ENCODE results near the gene MBP.
A peak's percentile ranks its signal among the peaks of the same experiment; 100 is the strongest.

Gene MBP

DNA sequence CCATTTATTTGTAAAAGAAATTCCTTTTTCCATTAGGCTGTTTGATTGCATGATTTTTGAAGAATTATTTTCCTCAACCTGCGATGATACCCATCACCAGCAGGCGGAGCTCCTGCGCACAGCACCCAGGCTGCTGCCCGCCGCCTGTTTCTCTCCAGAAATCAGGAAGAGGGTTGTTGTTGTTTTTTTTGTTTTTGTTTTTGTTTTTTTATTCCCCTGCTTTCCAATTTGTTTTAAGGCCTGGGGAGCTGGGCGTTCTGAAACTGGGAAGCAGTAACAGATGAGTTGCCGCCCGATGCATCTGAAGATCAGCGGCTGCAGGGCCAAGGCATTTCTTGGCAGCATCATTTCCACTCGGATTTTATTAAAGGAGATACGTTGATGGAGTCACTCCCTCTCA is 132.1 kb downstream of the MBP start:
- no peak for TF ChIP-seq ZFX (IDR thresholded peaks at IDR 0.05)
- TF ChIP-seq, protein P1, sequence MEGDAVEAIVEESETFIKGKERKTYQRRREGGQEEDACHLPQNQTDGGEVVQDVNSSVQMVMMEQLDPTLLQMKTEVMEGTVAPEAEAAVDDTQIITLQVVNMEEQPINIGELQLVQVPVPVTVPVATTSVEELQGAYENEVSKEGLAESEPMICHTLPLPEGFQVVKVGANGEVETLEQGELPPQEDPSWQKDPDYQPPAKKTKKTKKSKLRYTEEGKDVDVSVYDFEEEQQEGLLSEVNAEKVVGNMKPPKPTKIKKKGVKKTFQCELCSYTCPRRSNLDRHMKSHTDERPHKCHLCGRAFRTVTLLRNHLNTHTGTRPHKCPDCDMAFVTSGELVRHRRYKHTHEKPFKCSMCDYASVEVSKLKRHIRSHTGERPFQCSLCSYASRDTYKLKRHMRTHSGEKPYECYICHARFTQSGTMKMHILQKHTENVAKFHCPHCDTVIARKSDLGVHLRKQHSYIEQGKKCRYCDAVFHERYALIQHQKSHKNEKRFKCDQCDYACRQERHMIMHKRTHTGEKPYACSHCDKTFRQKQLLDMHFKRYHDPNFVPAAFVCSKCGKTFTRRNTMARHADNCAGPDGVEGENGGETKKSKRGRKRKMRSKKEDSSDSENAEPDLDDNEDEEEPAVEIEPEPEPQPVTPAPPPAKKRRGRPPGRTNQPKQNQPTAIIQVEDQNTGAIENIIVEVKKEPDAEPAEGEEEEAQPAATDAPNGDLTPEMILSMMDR (conservative IDR thresholded peaks at IDR 0.05): peak; percentile 97
- no peak overlapping the region for H3K27ac ChIP-seq

DNA sequence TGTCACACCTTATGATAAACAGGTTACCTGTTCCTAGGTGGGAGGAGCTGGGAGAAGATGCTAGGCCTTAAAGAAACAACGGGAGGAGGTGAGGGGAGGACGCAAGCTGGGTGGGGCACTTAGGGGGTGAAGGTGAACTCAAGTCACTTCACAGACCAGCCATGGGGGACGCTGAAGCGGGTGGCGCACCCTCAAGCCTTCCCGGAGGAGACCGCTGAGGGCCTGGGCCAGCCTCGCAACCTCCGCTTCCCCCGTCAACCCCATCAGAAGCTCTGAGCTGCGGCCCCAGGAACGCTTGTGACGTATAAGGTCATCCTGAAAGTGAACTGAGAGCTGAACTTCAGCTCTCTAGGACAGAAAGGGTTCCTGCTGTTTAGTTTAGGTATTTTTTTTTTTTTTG is 133.5 kb downstream of the MBP start:
- no peak overlapping the region for H3K27ac ChIP-seq
- no peak for TF ChIP-seq ZFX (IDR thresholded peaks at IDR 0.05)
- TF ChIP-seq, protein P1 (conservative IDR thresholded peaks at IDR 0.05): no peak

DNA sequence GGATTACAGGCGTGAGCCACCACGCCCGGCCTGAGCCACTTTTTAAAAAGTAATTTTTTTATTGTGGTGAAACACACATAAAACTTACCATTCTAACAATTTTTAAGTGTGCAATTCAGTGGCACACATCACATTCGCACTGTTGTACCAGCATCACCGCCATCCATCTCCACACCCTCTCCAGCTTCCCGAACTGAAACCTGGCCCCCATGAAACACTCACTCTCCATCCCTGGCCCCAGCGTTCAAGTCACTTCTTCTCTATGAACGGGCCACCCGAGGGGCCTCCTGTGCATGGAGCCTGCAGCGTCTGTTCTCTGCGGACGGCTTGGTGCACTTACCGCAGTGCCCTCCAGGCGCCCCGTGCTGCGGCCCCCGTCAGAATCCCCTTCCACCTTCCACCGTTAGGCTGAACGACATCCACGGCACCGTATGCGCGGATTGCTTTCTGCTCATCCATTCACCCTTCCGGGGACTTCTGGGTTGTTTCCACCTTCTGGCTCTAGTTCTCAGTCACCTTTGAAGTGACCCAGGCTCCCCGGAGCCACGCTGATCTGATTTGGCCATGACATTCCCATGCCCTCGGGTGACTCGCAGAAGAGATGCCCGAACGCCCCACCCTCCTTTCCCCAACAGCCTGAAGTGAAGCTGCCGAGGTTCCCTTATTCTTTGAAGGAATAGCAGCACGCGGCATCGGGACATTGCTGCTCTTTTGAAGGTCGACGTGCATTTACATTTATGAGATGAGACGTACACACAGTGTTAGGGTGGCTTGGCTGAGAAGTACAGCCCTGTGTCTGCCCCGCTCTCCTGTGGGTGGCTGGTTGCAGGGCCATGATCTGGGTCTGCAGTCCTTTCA is 134.4 kb downstream of the MBP start:
- TF ChIP-seq ZFX (IDR thresholded peaks at IDR 0.05): no peak
- TF ChIP-seq, protein P1 (conservative IDR thresholded peaks at IDR 0.05): no peak
- H3K27ac ChIP-seq: no peak overlapping the region

DNA sequence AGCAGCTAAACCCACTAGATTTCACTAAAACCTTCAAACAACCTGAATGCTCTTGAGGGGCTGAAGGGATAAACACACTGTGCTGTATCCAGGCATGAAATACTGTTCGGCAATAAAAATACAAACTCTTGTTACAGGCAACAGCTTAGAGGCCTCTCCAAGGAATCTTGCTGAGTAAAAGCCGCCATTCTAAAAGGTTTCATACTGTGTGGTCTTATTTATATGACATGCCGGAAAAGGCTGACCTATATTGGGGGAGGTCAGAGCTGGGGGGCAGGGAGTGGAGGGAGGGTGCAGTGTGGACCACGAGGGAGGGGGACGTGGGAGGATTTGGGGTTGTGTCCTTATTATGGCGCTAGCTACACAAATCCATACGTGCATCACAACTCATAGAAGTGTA is 136.2 kb downstream of the MBP start:
- TF ChIP-seq ZFX (IDR thresholded peaks at IDR 0.05): no peak
- TF ChIP-seq, protein P1 (conservative IDR thresholded peaks at IDR 0.05): no peak

DNA sequence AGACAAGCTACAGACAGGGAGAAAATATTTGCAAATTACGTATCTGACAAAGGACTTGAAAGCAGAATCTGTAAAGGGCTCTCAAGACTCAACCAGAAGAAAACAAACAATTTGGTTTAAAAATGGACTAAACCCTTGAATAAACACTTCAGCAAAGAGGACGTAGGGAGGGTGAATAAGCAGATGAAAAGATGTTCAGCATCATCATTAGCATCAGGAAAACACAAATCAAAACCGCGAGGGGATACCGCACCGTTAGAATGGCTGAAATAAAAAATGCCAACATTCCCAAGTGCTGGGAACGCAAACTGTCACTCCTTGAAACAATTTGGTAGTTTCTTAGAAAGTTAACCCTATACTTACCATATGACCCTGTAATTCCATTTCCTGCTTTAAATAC is 136.7 kb downstream of the MBP start:
- no peak overlapping the region for H3K27ac ChIP-seq
- TF ChIP-seq, protein P1 (conservative IDR thresholded peaks at IDR 0.05): no peak
- TF ChIP-seq ZFX (IDR thresholded peaks at IDR 0.05): no peak

More for the DNA sequence above, 136.2 kb downstream of the MBP start:
- no peak overlapping the region for H3K27ac ChIP-seq

DNA sequence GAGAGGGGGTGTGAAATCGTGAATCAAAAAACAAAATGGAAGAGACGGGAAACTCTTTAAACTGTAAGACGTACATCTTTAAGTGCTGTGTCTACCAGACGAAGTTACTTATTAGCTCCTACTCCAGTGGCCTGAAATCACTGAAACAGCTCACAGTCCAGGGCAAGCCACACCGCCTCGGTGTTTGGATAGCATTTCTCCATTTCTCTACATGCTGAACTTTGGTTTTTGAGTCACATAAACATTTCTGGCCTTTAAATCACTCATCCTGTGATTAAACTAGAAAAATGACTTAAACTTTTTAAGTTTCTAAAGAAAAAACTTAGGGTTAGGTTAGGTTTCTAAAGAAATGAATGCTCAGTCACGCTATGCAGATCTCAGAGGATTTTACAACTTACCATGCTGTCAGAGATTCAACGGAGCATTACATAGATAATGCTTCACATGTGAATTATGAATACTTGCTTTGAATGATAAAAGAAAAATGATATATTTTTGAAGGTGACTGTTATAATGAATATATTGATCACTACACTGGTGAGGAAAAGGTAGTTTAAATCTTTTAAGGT is 138.4 kb downstream of the MBP start:
- no peak overlapping the region for H3K27ac ChIP-seq
- TF ChIP-seq, protein P1 (conservative IDR thresholded peaks at IDR 0.05): no peak
- TF ChIP-seq ZFX (IDR thresholded peaks at IDR 0.05): no peak

DNA sequence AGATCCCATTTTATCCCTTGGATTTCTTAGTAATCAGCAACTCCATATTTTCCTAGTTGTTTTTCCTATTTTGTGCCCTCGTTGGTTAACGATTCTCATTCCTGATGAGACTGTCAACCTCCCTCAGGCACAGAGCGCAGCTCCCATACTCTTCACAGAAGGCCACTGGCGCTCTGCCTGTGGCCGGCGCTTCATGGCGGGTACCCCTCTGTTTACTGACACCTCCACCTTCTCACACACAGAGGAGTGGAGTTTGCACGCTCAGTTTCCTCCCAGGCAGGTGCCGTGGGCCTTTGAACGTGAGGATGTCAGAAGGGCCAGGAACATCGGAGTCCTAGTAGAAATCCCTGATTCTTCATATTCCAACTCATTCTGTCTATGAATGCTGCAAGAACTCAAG is 139.0 kb downstream of the MBP start:
- H3K27ac ChIP-seq: no peak overlapping the region
- no peak for TF ChIP-seq ZFX (IDR thresholded peaks at IDR 0.05)
- TF ChIP-seq, protein P1 (conservative IDR thresholded peaks at IDR 0.05): no peak

Data from C4-2B (cell line).